GM19452 (cell line): ENCODE data around the gene SEPTIN10.
A peak's percentile ranks its signal among the peaks of the same experiment; 100 is the strongest.

Experiments
- ATAC-seq: cut with Tn5 transposase; IDR thresholded peaks from one replicate; pipeline ENCODE4 v1.9.1; 2021; ENCODE audit not compliant: unreplicated experiment

The SEPTIN10 gene

GRCh38 chr2:109525836-109526235, 87.9 kb downstream of the SEPTIN10 start:
- ATAC-seq = no peak

DNA sequence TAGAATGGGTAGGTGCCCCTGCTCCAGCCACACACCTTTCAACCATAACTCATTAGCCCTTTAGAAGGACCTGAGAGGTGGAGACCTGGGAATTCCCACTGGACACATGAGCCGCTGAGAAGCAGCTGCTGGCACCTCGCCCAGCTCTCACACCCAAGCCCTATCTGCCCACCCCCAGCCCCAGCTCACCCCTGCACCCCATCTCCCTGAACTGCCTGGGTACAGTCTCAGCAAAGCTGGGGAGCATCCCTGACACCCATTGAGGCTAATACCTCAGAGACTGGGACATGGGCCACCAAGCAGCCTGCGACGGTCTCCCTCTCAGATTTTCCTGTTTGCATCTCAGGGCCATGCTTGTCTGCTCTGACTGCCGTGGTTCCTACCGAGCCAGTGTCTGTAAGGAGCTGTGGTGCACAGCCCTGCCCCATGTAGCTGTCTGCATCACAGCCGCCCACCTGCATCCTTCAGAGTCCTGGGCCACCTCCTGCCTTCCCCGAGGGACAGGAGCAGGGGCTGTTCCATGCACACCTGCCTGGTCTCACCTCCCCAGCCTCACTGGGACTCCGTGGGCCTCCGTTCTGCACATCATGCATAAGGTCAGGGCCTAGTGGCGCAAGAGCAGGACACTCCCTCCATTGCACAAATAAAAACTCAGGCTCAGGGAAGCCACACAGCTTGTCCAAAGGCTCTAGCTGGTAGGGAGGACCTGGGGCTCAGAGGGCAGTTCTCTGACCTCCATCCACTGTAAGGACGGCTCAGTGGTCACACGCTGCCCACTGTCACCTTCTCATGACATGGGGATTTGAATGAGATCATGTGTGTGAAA, 90.0 kb downstream of the SEPTIN10 start:
- ATAC-seq = no peak

DNA sequence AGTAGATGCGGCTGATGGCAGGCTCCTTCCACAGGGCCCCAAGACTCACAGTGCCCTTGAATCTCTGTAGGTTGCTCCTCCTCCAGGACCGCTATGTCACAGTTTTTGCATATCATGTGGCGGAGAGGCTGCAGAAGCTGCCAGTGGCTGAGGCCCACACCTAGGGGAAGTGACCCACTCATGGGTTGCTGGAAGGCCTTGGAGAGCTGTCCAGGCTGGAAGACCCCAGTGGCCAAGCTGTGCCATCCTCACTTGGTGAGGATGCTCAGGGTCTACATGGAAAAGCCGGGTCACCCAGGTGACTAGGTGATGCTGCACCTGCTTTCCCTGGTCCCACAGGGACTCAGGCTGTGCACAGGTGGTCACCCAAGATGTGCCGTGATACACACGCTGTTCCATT, 90.6 kb downstream of the SEPTIN10 start:
- ATAC-seq = no peak

DNA sequence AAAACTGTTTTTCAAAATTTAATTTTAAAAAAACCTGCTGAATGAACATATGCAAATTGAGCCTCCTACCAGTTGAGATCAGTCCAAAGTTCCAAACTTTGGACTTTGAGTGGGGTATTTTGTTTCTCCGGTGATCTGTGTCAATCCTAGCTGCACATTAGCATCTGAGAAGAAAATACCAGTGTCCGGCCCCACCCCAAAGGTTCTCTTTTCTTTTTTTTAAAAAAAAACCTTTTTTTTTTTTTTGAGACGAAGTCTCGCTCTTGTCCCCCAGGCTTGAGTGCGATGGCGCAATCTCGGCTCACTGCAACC, 91.7 kb downstream of the SEPTIN10 start:
- no peak for ATAC-seq

DNA sequence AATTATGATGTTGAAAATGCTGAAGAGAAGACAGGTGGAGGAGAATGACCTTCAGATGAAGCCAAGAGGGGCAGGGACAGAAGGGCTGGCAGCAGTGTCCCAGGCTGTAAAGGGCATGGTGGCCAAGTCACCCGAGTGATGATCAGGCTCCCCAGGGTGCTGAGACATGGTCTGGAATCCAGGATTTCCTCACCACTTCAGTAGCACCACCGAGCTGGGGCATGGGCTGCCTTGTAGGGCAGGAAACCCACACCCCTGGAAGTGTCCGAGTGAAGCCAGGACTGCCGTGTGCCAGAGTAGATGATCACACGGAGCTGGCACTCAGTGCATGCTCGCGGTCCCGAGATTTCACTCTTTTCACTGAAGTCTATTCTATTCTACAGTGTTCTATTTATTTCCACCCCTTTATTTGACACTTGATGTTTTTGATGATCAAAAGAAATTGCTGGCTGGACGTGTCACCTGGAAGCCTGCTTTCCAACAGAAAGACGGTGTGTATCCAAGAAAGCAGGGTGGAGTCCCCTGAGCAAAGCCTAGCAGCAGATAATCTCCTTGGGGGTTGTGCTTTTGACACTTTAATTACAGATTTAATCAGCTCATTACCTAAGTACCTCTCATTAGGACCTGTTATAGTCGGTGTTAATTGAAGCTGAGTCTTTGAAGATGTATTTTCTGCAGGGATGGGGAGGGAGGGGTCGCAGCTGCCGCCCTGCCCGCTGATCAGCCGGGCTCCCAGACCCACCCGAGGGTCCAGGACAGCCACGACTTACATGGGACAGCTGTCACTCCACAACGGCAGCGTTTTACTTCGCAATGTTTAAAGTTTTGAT, 92.3 kb downstream of the SEPTIN10 start:
- no peak for ATAC-seq

DNA sequence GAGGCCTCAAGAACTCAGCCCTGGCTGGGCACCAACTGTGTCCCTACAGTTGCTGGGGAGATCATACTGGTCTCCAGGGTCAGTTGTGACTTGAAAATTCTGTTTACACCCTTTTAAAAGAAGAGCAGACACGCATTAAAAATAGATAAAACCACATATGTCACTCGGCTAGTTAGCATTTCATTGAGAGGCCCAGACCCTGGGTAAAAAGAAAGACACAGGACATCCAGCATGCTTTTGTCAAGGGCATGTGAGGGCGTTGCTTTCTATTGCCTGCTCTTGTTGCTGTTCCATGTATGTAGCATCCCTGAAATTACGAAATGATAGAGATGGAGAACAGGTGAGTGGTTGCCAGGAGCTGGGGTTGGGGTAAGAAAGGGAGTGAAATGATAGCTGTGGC, 94.3 kb downstream of the SEPTIN10 start:
- no peak for ATAC-seq

- no peak for ATAC-seq
Measured at GRCh38 chr2:109517118-109517889, 96.5 kb downstream of the SEPTIN10 start.

DNA sequence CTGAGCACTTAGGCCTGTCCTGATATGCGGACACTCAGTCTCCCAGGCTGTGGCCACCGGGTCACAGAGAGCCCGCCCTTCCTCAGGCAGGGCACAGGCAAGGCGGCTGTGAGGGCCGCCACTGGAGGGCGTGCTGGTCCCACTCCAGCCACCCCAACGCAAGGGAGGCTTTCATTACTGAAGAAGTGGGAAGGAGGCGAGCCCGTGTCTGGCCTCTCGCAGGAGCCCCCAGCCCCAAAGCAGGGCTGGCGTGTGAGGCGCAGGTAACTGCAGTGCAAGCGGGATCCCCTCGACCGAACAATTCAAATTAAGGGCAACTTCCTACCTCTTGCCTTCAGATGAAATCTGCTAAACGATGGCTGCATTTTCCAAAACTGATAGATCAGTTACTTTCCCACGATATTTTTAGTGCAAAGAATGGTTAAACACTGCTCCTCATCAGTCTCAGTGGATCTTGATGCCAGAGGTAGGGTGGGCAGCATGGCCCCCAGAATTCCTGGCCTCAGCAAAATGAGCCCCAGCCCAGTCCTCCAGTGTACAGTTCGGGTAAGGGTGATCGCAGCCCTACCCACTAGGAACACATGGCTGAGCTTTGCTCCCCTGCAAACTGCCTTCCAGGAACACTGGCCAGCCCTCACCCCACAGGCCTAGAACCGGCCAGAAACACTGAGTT, 97.2 kb downstream of the SEPTIN10 start:
- no peak for ATAC-seq

DNA sequence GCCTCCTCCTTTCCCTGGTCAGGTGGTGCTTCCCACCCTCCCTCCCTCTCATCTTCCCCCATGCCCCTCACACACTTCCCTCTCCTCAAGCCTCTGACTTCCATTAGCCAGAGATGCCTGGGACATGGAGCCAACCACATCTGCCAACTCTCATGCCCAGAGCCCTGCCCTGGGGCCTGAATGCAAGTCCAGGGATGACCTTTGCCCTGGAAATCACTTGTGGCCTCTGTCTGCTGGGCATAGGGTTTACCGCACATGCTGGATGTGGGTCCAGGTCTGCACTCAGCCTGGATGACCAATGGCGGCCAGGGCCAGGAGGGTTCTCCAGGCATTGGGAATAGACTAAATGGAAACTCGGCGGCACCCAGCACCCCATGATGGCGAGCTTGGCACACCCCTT, 98.9 kb downstream of the SEPTIN10 start:
- no peak for ATAC-seq

DNA sequence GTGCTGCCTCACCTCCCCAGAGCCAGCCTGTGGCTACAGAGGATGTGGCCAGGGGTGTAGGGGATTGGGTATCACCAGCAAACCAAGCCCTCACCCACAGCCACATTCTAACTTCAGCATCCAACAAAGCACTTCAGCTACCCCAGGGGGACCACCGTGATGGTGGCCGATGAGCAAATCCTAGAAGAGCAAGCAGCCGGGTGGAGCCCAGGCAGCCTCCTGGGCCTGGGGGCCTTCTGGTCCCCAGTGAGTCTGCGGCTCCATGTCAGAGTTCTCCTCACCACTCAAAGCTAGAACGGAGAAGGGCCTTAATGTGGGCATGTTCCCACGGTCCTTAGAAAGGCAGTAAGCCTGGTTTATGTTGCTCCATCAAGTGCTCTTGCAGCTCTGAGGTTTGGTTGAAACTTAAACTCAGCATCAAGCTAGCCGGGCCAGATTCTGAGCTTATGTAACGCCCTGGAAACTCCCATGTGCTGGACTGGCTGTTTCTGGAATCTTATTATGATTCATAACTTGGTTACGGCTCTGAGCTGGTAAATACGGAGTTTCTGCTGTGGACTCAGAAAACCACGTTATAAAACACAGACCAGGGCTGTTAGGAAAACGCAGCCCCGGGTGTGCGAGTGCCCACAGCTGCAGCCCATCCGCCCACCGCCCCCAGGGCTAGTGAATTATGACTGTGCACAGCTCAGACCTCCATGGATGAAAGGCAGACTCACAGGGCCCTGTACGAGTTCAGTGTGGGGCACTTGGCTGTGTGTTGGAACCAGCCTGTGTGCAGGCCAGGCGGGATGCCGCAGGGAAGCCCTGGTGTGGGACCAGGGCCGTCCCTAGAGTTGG, 99.8 kb downstream of the SEPTIN10 start:
- peak; percentile 61 for ATAC-seq

- no peak for ATAC-seq
Measured at GRCh38 chr2:109513230-109513629, 100.5 kb downstream of the SEPTIN10 start.

- no peak for ATAC-seq
Measured at GRCh38 chr2:109512076-109512475, 101.7 kb downstream of the SEPTIN10 start.

- ATAC-seq = no peak
Measured at GRCh38 chr2:109511168-109511567, 102.6 kb downstream of the SEPTIN10 start.

- peak; percentile 26 for ATAC-seq
Measured at GRCh38 chr2:109510136-109511028, 103.4 kb downstream of the SEPTIN10 start.

DNA sequence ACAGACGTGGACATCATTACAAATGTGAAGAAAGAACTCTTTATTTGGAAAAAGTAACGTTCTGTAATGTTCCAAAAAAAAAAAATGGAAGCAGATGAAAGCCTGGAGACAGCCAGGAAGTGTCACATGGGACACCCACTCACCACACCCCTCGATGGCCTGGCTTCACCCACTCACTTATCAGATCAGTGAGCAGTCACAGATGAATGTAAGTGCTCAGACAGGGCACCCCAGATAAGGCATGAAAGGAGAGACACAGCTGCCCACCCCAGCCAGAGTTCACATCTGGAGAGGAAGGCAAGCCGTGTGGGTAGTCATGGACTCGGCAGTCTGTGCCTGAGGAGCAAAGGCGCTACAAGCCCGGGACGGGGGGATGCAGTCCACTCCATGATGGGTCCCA, 105.2 kb downstream of the SEPTIN10 start:
- no peak for ATAC-seq

- ATAC-seq = no peak
Measured at GRCh38 chr2:109507828-109508227, 105.9 kb downstream of the SEPTIN10 start.

DNA sequence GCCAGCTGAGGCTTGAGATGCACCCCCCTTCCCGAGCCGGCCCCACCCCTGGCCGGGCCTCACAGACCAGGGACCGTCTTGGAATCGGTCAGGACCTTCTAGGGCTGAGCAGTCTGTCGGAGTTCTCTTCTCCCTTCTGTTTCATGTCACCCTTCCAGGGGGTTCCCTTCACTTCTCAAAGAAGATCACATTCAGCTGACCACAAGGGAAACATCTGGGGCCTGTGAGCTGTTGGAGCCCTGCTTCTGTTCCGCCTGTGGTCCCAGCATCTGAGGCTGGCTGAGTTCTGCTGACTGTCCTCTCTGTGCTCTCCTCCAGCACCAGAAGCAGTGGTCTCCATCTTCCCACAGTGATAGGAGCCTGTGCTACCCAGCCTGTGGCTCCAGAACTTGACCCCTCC, 106.5 kb downstream of the SEPTIN10 start:
- no peak for ATAC-seq

GRCh38 chr2:109503191-109503590, 110.6 kb downstream of the SEPTIN10 start:
- no peak for ATAC-seq

GRCh38 chr2:109501461-109501860, 112.3 kb downstream of the SEPTIN10 start:
- ATAC-seq = no peak
